Measurements from ENCODE around the gene ATP2C2.

ATP2C2 gene

DNA sequence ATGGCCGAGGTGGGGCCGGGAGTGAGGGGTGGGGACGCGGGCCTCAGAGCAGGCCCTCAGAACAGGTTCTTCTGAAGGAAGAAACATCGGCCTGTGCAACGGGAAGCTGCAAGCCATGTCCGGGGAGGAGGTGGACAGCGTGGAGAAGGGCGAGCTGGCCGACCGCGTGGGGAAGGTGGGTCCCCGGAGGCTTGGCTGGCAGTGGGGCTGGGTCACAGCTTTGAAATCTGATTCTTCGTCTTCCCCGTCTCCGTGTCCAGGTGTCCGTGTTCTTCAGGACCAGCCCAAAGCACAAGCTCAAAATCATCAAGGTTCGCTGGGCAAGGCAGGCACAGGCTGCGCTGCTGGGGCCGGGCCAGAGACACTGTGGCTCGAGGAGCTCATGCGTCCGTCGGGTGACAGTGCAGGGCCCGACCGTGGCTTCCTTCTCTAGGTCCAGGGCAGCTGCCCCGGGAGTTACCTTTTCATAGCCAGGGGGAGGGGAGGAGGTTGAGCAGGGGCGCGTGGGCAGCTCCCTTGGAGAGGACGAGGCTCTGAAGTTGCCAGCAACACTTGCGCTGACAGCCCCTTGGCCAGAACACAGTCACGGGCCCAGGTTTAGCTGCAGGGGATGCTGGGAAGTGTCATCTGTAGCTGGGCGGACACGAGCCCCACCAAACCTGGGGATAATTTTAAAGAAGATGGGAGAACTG lies 84.9 kb downstream of the ATP2C2 start:
- no peak for DNase-seq

GRCh38 chr16:84454611-84455010 lies 86.3 kb downstream of the ATP2C2 start:
- DNase-seq = no peak

DNA sequence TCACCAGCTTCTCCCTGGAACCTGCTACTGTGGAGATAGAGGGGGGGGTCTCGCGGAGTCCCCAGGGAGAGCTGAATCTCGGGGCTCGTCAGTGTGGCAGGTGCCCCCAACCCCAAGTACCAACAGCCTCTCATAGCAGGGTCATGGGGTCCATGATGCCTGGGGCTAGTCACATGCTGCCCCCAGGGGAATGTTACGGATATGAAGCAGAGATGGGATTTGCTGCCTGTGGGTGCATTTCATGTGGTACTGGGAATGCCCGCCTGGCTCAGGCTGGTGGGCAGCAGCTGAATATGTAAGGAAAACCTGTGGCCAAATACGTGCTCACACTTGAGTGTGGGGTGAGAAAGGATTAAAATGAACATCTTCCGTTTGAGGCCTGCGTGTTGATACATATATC lies 86.7 kb downstream of the ATP2C2 start:
- no peak for DNase-seq

DNA sequence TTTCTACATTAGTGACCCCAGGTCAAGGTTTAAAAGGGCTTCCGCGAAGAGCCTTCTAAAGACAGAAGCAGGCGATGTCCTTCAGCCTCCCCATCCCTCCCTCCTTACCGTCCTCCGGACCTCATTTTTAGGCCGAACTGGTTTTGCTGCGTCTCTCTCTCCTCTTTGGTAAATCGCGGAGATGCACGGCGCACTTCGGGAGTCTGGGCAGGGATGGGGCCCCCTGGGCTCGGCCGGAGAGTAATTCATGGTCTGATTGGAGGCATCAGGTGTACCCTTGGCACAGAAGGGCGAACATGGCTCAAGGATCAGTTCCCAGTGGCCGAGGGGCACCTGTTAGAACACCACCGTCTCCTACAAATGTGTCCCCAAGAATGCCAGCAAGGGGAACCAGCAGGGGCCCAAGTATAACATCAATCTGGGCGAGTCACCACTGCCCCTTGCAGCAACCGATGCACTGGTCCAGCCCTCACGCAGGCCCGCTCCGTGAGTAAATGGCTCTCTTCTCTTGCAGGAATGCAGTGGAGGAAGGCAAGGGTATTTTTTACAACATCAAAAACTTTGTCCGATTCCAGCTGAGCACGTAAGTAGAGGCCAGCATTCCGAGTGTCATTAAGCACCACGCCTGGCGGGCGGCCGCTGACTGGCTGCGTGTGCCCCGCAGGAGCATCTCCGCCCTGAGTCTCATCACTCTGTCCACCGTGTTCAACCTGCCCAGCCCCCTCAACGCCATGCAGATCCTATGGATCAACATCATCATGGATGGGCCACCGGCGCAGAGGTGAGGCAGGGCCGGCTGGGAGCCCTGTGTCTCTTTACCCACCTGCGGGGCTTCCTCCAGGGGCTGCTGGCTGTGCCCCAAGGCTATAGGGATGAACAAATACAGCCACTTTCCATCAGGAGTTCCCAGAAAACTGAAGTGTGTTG lies 90.5 kb downstream of the ATP2C2 start:
- no peak for DNase-seq

DNA sequence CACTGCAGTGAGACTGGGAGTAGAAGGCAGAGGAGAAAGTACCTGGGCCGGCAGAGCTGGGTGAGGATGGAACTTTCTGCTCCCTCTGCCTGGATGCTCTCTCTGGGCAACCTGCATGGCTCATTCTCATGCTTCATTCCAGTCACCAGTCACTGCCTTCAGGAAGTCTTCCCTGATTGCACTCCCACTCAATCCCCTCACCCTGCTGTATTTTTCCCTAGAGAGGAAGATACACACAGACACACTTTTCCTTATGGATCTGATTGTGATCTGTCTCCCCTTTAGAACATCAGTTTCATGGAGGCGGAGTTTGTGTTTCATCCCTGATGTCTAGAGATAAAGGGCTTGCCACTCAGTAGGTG lies 91.2 kb downstream of the ATP2C2 start:
- DNase-seq = no peak

GRCh38 chr16:84459941-84460405 lies 91.6 kb downstream of the ATP2C2 start:
- no peak for DNase-seq

DNA sequence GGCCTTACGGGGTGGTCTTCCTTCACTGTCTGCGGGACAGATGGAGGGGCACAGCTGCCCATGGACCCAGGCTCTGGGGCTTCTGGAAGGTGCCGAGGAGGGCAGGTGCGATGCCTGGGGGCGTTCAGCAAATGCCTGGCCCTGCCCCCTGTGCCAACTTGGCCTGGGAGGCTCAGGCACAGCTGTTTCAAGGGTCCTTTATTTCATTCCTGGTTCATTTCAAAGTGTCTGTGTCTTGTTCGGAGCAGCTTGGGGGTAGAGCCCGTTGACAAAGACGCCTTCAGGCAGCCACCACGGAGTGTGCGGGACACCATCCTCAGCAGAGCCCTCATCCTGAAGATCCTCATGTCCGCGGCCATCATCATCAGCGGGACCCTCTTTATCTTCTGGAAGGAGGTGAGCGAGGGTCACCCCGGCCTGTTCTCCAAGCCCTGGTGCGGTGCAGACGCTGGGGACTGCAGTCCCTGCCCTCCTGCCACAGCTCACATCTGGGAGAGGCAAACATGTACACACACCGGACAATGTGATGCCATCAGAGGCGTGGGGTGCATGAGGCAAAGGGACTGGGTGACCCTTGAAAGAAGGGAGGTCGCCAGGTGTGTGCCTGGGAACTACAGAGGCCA lies 92.2 kb downstream of the ATP2C2 start:
- DNase-seq = no peak

DNA sequence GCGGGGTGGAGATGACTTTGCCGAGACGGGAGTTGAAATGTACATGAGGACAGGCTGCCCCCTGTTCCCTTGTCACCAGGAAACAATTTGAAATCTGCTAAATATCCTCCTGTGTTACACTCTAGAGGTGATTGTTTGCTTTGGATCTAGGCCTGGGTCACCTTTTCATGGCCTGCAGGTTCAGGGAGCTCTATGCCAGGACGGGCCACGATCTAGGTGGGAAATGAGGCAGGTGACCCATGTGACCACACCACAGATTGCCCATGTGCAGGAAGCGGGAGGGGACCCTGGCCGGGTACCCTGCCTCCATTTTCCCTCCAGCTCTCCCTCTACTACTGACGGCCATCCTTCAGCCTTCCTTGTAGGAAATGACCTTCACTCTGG lies 92.7 kb downstream of the ATP2C2 start:
- no peak for DNase-seq

- DNase-seq = no peak
Observed at GRCh38 chr16:84461413-84462295, 93.3 kb downstream of the ATP2C2 start.

DNA sequence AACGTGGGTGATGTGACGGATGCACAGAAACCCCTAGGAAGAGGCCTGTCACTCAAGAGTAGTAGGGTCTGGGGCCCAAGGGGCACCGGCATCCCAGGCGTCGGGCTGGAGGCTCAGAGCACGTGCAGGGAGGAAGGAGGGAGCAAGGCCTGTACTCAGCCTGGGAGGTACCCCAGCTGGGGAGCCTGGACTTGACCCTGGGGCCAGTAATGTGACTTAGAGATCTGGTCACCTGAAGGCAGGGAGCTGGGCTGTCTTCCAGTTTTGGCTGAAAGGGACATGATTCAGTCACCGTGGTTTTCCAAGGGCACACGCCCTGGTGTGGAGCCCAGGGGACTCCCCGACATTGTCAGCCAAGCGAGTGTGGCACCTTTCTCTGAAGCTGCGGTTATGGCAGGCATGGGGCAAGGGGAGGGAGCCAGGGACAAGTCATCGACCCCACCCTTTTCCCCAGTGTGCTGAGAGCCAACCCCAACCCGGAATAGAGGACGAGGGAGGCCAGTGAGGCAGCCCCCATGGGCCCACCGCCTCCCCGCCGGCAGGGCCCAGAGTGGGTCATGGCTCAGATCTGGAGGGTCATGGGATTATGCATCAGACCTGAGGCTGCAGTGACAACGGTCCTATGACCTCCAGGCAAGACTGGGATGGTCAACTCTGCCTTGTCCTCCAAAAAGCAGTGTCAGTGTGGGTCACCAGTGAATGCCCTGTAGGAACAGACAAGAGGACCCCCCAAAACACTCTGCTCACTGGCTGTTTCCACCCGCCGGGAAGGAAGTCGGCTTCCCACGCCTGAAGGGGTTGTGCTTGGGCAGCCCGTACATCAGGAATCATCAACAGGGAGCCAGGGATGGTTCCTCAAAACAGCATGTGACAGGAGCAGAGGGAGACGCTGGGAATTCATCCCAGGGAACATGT lies 94.2 kb downstream of the ATP2C2 start:
- DNase-seq = no peak

DNA sequence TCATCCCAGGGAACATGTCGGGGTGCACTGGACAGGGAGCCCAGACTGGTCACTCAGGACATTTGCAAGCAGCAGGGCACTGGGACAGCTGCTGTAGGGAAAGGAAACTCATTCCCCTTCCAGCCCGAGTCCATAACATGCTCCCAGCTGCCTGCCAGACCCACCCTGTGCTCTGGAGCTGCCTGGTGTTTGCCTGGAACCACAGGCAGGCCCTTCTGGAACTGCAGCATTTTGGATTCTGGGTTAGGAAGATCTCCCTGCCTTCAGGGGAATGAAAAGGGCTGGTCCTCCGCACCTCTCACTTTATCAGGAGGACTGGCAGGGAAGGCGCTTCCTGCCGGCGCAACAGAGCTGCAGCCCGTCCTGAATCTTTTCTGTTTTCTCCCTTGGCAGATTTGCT lies 94.9 kb downstream of the ATP2C2 start:
- no peak for DNase-seq

- no peak for DNase-seq
Observed at GRCh38 chr16:84464116-84464515, 95.8 kb downstream of the ATP2C2 start.

DNA sequence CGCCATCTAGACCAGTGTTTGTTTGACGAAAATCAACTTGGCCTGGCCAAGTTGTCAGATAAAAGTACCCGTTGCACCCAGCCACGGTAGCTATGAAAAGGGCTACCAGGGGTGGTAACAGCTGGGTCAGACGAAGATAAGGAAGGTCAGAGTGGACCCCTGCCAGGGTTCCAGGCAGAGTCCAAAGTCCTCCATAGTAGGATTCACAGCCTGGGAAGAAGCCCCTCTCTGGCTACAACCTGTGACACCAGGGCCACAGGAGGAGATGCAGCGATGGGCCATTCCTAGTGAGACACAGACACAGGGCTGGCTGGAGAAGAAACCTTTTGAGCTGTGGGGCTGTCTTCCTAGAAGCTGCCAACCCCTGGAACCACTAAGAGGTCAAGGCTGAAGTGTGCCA lies 96.8 kb downstream of the ATP2C2 start:
- no peak for DNase-seq

GRCh38 chr16:84466692-84467091 lies 98.4 kb downstream of the ATP2C2 start:
- DNase-seq = no peak

DNA sequence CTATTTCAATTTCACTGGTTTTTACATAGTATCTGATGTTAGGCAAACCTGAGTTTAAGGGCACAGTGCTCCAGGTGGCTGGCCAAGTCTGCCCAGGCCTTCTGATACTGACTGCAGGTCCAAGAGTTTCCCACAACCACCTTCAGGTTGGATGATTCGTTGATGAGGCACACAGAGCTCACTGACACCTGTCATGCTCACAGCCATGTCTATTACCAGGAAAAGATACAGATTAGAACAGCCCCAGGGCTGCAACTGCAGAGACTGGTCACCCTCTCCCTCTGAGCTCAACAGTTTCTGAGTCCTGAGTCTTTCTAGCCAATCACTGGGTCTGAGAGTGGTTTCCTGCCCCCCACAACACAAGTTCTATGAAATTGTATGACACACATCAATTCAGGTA lies 98.9 kb downstream of the ATP2C2 start:
- no peak for DNase-seq

DNA sequence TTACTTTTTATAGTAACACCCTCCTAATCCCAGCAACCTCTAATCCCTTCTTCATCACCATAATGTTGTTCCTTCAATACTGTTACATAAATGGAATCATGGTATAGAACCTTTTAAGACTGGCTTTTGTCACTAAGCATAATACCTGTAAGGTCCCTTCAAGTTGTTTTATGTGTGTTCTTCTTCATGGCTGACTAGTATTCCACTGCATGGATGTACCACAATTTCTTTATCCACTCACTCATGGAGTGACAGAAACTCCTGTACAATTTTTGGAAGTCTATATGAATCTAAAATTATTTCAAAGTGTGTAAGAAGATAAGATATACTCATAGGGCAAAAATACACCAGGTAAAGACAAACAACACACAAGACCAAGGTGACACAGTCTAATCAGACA lies 99.4 kb downstream of the ATP2C2 start:
- no peak for DNase-seq

- no peak for DNase-seq
Observed at GRCh38 chr16:84471316-84471715, 103.0 kb downstream of the ATP2C2 start.

- no peak for DNase-seq
Observed at GRCh38 chr16:84471966-84472365, 103.6 kb downstream of the ATP2C2 start.

DNA sequence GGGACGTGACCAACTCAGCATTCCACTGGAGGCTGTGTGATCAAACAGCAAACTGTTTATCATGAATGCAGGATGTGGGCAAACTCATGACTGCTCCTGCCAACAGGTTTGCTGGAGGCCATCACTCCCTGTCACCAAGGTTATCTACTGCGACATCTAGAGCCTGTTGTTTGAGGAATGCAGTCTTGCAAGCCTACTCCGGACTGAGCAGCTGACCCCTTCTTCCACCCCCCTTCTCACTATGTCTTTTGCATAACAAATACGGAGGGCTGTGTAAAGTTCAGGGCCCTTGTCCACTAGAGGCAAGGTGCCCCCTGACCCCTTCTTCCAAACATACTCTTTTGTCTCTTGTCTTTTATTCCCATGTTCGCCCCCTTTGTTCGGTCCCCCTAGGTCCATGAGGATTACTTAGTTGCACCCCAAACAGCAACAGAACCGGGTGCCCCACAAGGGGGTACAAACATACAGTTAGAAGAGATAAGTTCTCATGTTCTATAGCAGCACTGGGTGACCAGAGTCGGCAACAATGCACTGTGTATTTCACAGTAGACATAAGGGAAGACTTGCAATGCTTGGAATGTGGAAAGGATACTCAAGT lies 107.4 kb downstream of the ATP2C2 start:
- DNase-seq = no peak

DNA sequence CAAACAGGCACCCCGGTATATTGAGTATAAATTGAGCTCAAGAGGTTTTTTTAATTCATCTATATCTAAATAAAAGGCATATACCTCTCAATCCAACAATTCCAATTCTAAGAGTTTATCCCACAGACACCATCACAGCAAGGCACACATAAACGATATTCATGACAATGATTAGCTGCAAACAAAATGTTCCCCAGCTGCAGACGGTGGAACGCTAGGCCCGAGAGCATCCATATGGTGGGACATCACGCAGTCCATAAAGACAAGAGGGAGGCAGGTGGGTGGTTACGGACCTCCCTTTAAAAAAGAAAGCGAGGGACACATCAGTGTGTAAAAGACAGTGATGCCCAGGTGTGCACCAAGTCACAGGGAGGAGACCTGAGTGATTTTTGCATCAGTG lies 108.1 kb downstream of the ATP2C2 start:
- no peak for DNase-seq

DNA sequence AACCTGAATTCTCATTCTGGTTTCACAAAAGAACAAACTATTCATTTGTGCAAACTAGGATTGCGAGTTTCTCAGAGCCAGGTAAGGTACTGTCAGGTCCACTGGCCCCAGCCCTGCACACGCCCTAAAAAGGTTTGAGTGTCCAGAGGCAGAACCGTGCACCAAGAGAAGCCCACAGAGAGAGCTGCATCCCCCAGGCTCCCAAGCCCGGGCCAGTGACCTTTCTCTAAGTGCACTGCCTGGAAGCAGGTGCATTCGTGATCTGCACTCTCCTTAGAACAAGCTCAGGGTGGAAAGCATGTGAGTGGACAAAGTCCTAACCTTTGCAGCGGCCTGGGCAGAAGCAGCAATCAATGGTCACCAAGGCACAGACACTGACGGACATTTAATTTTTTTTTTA lies 109.3 kb downstream of the ATP2C2 start:
- no peak for DNase-seq

All from T-helper 1 cell (primary cell).